Mammary epithelial cell (primary cell): ENCODE measurements around the gene POLE3.

Experiments
- EZH2 ChIP-seq: IDR thresholded peaks from 2 replicates; pipeline ENCODE4 v1.6.1; 2012; ENCODE audit warnings: low read length, inconsistent platforms, borderline replicate concordance
- TF ChIP-seq, protein P1 (sequence below), 2 donors: IDR thresholded peaks in 1 of 2; conservative IDR thresholded peaks in 1 of 2; 2 replicates each; pipeline ENCODE4 v1.5.1; 2011 to 2012; ENCODE audit warnings: inconsistent platforms in 2 of 2, low read length in 2 of 2, mild to moderate bottlenecking in 2 of 2, control low read depth in 1 of 2, low read depth in 1 of 2; ENCODE audit not compliant: insufficient read depth in 1 of 2; ENCODE audit errors: extremely low read depth in 1 of 2

DNA sequence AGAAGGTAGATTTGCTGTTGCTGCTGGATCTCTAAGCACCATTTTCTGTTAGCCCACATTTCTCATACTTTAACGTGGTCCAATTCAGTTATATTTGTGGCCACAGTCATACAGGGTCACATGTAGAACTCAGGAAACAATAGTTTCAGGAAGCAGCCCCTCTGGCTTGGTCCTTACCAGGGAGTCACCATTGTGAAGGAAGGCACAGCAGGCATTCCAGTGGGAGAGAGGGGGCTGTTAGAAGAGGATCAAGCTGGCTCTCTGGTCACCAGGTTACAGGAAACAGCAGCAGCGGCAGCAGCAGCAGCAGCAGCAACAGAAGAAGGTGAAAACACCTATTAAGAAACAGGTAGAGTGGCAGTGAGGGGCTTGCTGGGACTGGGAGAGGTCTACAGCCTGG, 14.6 kb upstream of the POLE3 start:
- TF ChIP-seq, protein P1, sequence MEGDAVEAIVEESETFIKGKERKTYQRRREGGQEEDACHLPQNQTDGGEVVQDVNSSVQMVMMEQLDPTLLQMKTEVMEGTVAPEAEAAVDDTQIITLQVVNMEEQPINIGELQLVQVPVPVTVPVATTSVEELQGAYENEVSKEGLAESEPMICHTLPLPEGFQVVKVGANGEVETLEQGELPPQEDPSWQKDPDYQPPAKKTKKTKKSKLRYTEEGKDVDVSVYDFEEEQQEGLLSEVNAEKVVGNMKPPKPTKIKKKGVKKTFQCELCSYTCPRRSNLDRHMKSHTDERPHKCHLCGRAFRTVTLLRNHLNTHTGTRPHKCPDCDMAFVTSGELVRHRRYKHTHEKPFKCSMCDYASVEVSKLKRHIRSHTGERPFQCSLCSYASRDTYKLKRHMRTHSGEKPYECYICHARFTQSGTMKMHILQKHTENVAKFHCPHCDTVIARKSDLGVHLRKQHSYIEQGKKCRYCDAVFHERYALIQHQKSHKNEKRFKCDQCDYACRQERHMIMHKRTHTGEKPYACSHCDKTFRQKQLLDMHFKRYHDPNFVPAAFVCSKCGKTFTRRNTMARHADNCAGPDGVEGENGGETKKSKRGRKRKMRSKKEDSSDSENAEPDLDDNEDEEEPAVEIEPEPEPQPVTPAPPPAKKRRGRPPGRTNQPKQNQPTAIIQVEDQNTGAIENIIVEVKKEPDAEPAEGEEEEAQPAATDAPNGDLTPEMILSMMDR (conservative IDR thresholded peaks at IDR 0.05 in 1 of 2, IDR thresholded peaks at IDR 0.05 in 1 of 2; ENCODE audit: extremely low read depth in 1 of 2, insufficient read depth in 1 of 2, low read depth in 1 of 2, low read length in 2 of 2), result no peak
- TF ChIP-seq EZH2, result no peak
